GM23248 (cell line): ENCODE measurements around the gene BTG1. TPM values are rescaled to one million over a fixed set of nuclear protein-coding genes. Genes with fewer than 3 reads are reported as not detected.
"Not testable (repeated sequence)": the region's sequence is repeated elsewhere in the genome, so short reads cannot be mapped to it uniquely, and the experiment has no call there.

ENCODE experiments used
- DNase-seq: peaks from one replicate; pipeline ENCODE4 v3.0.0-alpha.2; 2015
- H2AFZ ChIP-seq: fragments of 200-600 bp; sonication (generic); 2 replicates; pipeline ENCODE4 v1.6.1; 2016; ENCODE audit warnings: antibody characterized with exemption
- H3F3A ChIP-seq: fragments of 200-600 bp; sonication (generic); 2 replicates; pipeline ENCODE4 v1.6.1; 2016; ENCODE audit warnings: mild to moderate bottlenecking, antibody characterized with exemption, mixed run types; ENCODE audit not compliant: insufficient read depth
- H3K27ac ChIP-seq: fragments of 200-600 bp; sonication (generic); 2 replicates; pipeline ENCODE4 v1.5.1; 2016; ENCODE audit warnings: mild to moderate bottlenecking
- H3K27me3 ChIP-seq: fragments of 200-600 bp; sonication (generic); replicated peaks from 2 replicates; pipeline ENCODE4 v1.6.1; 2016; ENCODE audit warnings: mild to moderate bottlenecking; ENCODE audit not compliant: insufficient read depth
- H3K36me3 ChIP-seq: fragments of 200-600 bp; sonication (generic); 2 replicates; pipeline ENCODE4 v1.6.1; 2016; ENCODE audit warnings: low read depth, mild to moderate bottlenecking
- H3K4me1 ChIP-seq: fragments of 200-600 bp; sonication (generic); 2 replicates; pipeline ENCODE4 v1.6.1; 2016; ENCODE audit warnings: mild to moderate bottlenecking; ENCODE audit not compliant: insufficient read depth
- H3K4me2 ChIP-seq: fragments of 200-600 bp; sonication (generic); one replicate; pipeline ENCODE4 v1.6.1; 2016; ENCODE audit warnings: mild to moderate bottlenecking; ENCODE audit not compliant: unreplicated experiment
- H3K4me3 ChIP-seq: fragments of 200-600 bp; sonication (generic); 2 replicates; pipeline ENCODE4 v1.5.1; 2016; ENCODE audit warnings: mild to moderate bottlenecking
- H3K79me2 ChIP-seq: fragments of 200-600 bp; sonication (generic); 2 replicates; pipeline ENCODE4 v1.6.1; 2016; ENCODE audit warnings: mild to moderate bottlenecking; ENCODE audit not compliant: insufficient read depth
- H3K9ac ChIP-seq: fragments of 200-600 bp; sonication (generic); 2 replicates; pipeline ENCODE4 v1.6.1; 2016; ENCODE audit warnings: mild to moderate bottlenecking
- H3K9me2 ChIP-seq: fragments of 200-600 bp; sonication (generic); 2 replicates; pipeline ENCODE4 v1.6.1; 2016; ENCODE audit warnings: mixed run types, mild to moderate bottlenecking, moderate library complexity; ENCODE audit not compliant: insufficient read depth
- H3K9me3 ChIP-seq: fragments of 200-600 bp; sonication (generic); one replicate; pipeline ENCODE4 v1.6.1; 2017; ENCODE audit warnings: low read depth
- H4K20me1 ChIP-seq: fragments of 200-600 bp; sonication (generic); 2 replicates; pipeline ENCODE4 v1.6.0; 2016; ENCODE audit not compliant: insufficient read depth
- EZH2 ChIP-seq: fragments of 200-600 bp; sonication (generic); IDR thresholded peaks from 2 replicates; pipeline ENCODE4 v1.6.1; 2018; ENCODE audit warnings: antibody characterized with exemption, mild to moderate bottlenecking; ENCODE audit not compliant: insufficient read depth, poor library complexity, severe bottlenecking
- EZH2phosphoT487 ChIP-seq: fragments of 200-600 bp; sonication (generic); IDR thresholded peaks from 2 replicates; pipeline ENCODE4 v1.6.1; 2018; ENCODE audit warnings: antibody characterized with exemption, moderate library complexity, mild to moderate bottlenecking, low read depth; ENCODE audit not compliant: insufficient read depth
- WGBS, 2 experiments: methylation state at CpG; one replicate each; pipeline ENCODE4 v1.1.6; 2015 to 2017; ENCODE audit warnings: low lambda C conversion rate in 2 of 2, low coverage in 1 of 2; ENCODE audit errors: missing lambda C conversion rate in 2 of 2; 5-methylcytosine and 5-hydroxymethylcytosine counted together
- in situ Hi-C: fragments of 300-500 bp; cut with MboI; formaldehyde crosslinking; loops from 2 replicates; pipeline ENCODE4 v1.15.0; 2020
- polyA plus RNA-seq: library from polyadenylated mRNA; unstranded; fragments of >200 nt; fragmentation: Nextera tagmentation; extraction: Ambion mirVana; gene quantifications from 2 replicates; pipeline ENCODE4 v1.2.1, GENCODE V29; 2016
- small RNA-seq: library from RNA; depleted of rRNA; stranded (forward); fragments of <200 nt; gene quantifications from one replicate; pipeline ENCODE3, GENCODE V24; 2014; ENCODE audit warnings: low read depth, low replicate concordance
- total RNA-seq: library from RNA; depleted of rRNA; stranded (reverse); fragments of >200 nt; shearing (Covaris generic); gene quantifications from 2 replicates; pipeline ENCODE4 v1.2.3, GENCODE V29; 2014

The BTG1 gene
- total and polyA plus RNA-seq, 2 experiments from 2014 or later: 14.4 to 62.2 TPM

GRCh38 chr12:92096346-92097136, 49.1 kb downstream of the BTG1 start:
- H3K79me2 ChIP-seq: no peaks in the 10 kb centered on the region
- H3K4me3 ChIP-seq: no peak overlapping the region
- no peak for DNase-seq
- H3F3A ChIP-seq: peaks cover 5% of the 10 kb centered on the region; the same call in 1 of the 2 replicates
- H3K4me1 ChIP-seq: peaks cover 5% of the 10 kb centered on the region; the same call in 1 of the 2 replicates
- no peak overlapping the region for H3K4me2 ChIP-seq
- no peak overlapping the region for H3K27ac ChIP-seq
- H3K9ac ChIP-seq: no peak overlapping the region
- in situ Hi-C loops: no loop called here
- H3K27me3 ChIP-seq: no peaks in the 10 kb centered on the region
- no peaks in the 10 kb centered on the region; the same call in 1 of the 2 replicates for H3K9me2 ChIP-seq
- H3K36me3 ChIP-seq: no peaks in the 10 kb centered on the region
- no peak overlapping the region for H2AFZ ChIP-seq
- no peaks in the 10 kb centered on the region for H4K20me1 ChIP-seq
- no peaks in the 10 kb centered on the region for H3K9me3 ChIP-seq
- 92 to 98% methylated on average over 2 of the region's 2 CpGs for WGBS, 2 experiments
- TF ChIP-seq EZH2phosphoT487: no peak
- TF ChIP-seq EZH2: no peak

- no peak overlapping the region for H3K9ac ChIP-seq
- H3K4me2 ChIP-seq: peak overlapping the region; percentile 17
- no peak for TF ChIP-seq EZH2
- TF ChIP-seq EZH2phosphoT487: no peak
- peaks cover 5% of the 10 kb centered on the region; the same call in 1 of the 2 replicates for H3F3A ChIP-seq
- in situ Hi-C loops: no loop called here
- no peak overlapping the region for H3K4me3 ChIP-seq
- no peaks in the 10 kb centered on the region for H3K36me3 ChIP-seq
- H3K27ac ChIP-seq: no peak overlapping the region
- no peaks in the 10 kb centered on the region for H3K79me2 ChIP-seq
- H3K9me3 ChIP-seq: no peaks in the 10 kb centered on the region
- no peaks in the 10 kb centered on the region for H4K20me1 ChIP-seq
- peak; percentile 27 for DNase-seq
- no peaks in the 10 kb centered on the region; the same call in 1 of the 2 replicates for H3K9me2 ChIP-seq
- 31 to 38% methylated on average over 1 of the region's 1 CpG for WGBS, 2 experiments
- no peak overlapping the region for H2AFZ ChIP-seq
- no peaks in the 10 kb centered on the region for H3K27me3 ChIP-seq
- H3K4me1 ChIP-seq: peaks cover 5% of the 10 kb centered on the region; the same call in 1 of the 2 replicates
These were observed 50.9 kb downstream of the BTG1 start for GRCh38 chr12:92094751-92095161.

GRCh38 chr12:92094301-92094700, 51.3 kb downstream of the BTG1 start:
- H3F3A ChIP-seq, H3K27ac ChIP-seq, H4K20me1 ChIP-seq, H3K9me3 ChIP-seq, H2AFZ ChIP-seq, H3K79me2 ChIP-seq, H3K9me2 ChIP-seq, H3K9ac ChIP-seq, in situ Hi-C loops, H3K27me3 ChIP-seq, H3K4me3 ChIP-seq, H3K36me3 ChIP-seq, H3K4me1 ChIP-seq: not testable (repeated sequence)
- DNase-seq: peak; percentile 24
- WGBS, 2 experiments: 53 to 57% methylated on average over 3 of the region's 3 CpGs
- H3K4me2 ChIP-seq: peak overlapping the region; percentile 17

Small RNA genes lying within 50 kb of the gene (small RNA-seq; reads per million reads assigned to genes)
- gene RF00019: not detected
